ENCODE data around the gene UCN3.

Gene UCN3

DNA sequence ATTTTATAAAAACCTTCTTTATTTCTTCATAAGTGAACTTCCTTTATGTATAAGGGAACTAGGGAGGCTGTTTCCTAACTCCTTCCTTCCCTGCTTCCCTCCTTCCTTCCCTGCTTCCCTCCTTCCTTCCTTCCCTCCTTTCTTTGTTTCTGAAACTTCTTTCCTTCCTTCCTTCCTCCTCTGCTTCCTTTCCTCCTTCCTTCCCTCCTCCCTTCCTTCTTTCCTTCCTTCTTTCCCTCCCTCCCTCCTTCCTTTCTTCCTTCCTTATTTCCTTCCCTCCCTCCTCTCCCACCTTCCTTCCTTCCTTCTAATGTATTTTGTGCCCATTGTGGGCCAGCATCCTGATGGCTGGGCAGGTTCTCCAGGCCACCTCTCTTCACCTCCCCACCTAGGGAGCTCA is 26.8 kb upstream of the UCN3 start:
- Histone ChIP-seq H3K4me3 (no peak overlapping the region), H3K36me3 (ENCODE audit: insufficient read depth, low read length) (no peaks in the 10 kb centered on the region), H3K9ac (ENCODE audit: insufficient read length) (no peak overlapping the region), H3K9me3 (ENCODE audit: low read depth, low read length) (no peaks in the 10 kb centered on the region), H3K27ac (no peak overlapping the region)
- DNase-seq (ENCODE audit: low read depth, low spot score), result no peak
- no peak for TF ChIP-seq FOXP2 (optimal IDR thresholded peaks at IDR 0.05; ENCODE audit: control extremely low read depth, extremely low read length, insufficient read depth)
- TF ChIP-seq EZH2 (IDR thresholded peaks at IDR 0.05), result no peak
- no peak for TF ChIP-seq POLR2AphosphoS5 (IDR thresholded peaks at IDR 0.05; ENCODE audit: borderline replicate concordance, low read depth, low read length)

DNA sequence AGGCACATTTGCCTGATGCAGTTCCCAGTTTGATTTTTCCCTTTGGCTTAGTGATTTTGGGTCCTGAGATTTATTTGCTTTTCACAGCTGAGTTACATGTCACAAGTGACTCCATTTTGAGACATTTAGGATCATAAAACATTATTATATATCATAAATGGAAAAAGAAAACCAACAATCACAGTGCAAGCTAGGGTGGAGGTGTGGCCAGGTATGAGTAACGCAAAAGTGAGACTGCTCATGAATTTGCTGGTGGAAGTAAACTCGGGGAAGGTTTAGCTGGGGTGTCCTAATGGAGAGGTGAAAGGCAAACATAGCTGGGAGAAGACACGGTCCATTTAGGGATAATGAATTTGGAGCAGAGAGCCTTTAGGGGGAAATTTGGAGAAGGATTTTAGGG is 21.7 kb upstream of the UCN3 start:
- Histone ChIP-seq H3K9me3 (ENCODE audit: low read depth, low read length) (no peaks in the 10 kb centered on the region), H3K4me3 (no peak overlapping the region), H3K9ac (ENCODE audit: insufficient read length) (no peak overlapping the region), H3K36me3 (ENCODE audit: insufficient read depth, low read length) (no peaks in the 10 kb centered on the region), H3K27ac (no peak overlapping the region)
- DNase-seq (ENCODE audit: low read depth, low spot score), result no peak
- no peak for TF ChIP-seq POLR2AphosphoS5 (IDR thresholded peaks at IDR 0.05; ENCODE audit: borderline replicate concordance, low read depth, low read length)
- no peak for TF ChIP-seq EZH2 (IDR thresholded peaks at IDR 0.05)
- TF ChIP-seq FOXP2 (optimal IDR thresholded peaks at IDR 0.05; ENCODE audit: control extremely low read depth, extremely low read length, insufficient read depth), result no peak

DNA sequence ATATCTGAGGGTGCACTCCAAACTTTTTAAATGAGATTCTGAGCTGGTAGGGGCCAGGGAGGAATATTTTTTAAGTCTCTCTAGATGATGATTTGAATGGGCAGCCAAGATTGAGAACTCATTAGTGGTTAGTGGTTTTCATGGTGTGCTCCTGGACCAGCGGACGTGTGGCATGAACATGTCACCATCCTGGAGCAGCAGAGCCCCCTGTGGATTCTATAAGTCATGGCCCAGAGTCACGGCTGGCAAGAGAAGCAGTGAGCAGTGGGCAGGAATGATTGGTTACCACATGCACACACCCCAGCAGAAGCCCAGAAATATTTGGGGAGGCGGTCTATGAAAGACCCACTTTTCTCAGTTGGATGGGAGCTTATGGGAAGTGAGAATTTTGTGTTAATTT is 21.2 kb upstream of the UCN3 start:
- no peak for DNase-seq (ENCODE audit: low read depth, low spot score)
- no peak overlapping the region for H3K4me3 ChIP-seq
- H3K36me3 ChIP-seq (ENCODE audit: insufficient read depth, low read length), result no peaks in the 10 kb centered on the region
- TF ChIP-seq FOXP2 (optimal IDR thresholded peaks at IDR 0.05; ENCODE audit: control extremely low read depth, extremely low read length, insufficient read depth) (no peak), EZH2 (IDR thresholded peaks at IDR 0.05) (no peak), POLR2AphosphoS5 (IDR thresholded peaks at IDR 0.05; ENCODE audit: borderline replicate concordance, low read depth, low read length) (no peak)
- H3K9me3 ChIP-seq (ENCODE audit: low read depth, low read length), result no peaks in the 10 kb centered on the region
- no peak overlapping the region for H3K27ac ChIP-seq
- H3K9ac ChIP-seq (ENCODE audit: insufficient read length), result no peak overlapping the region

- Histone ChIP-seq H3K4me3 (no peak overlapping the region), H3K9ac (ENCODE audit: insufficient read length) (no peak overlapping the region), H3K36me3 (ENCODE audit: insufficient read depth, low read length) (no peaks in the 10 kb centered on the region), H3K27ac (no peak overlapping the region), H3K9me3 (ENCODE audit: low read depth, low read length) (no peaks in the 10 kb centered on the region)
- no peak for DNase-seq (ENCODE audit: low read depth, low spot score)
- TF ChIP-seq EZH2 (IDR thresholded peaks at IDR 0.05), result no peak
- TF ChIP-seq FOXP2 (optimal IDR thresholded peaks at IDR 0.05; ENCODE audit: control extremely low read depth, extremely low read length, insufficient read depth), result no peak
These were observed 20.8 kb upstream of the UCN3 start for GRCh38 chr10:5343979-5344378.

GRCh38 chr10:5344746-5345145 is 20.0 kb upstream of the UCN3 start:
- no peaks in the 10 kb centered on the region for H3K36me3 ChIP-seq (ENCODE audit: insufficient read depth, low read length)
- no peak for TF ChIP-seq POLR2AphosphoS5 (IDR thresholded peaks at IDR 0.05; ENCODE audit: borderline replicate concordance, low read depth, low read length)
- TF ChIP-seq EZH2 (IDR thresholded peaks at IDR 0.05), result no peak
- TF ChIP-seq FOXP2 (optimal IDR thresholded peaks at IDR 0.05; ENCODE audit: control extremely low read depth, extremely low read length, insufficient read depth), result no peak
- no peak overlapping the region for H3K4me3 ChIP-seq
- no peak overlapping the region for H3K9ac ChIP-seq (ENCODE audit: insufficient read length)
- DNase-seq (ENCODE audit: low read depth, low spot score), result no peak
- no peaks in the 10 kb centered on the region for H3K9me3 ChIP-seq (ENCODE audit: low read depth, low read length)
- no peak overlapping the region for H3K27ac ChIP-seq

DNA sequence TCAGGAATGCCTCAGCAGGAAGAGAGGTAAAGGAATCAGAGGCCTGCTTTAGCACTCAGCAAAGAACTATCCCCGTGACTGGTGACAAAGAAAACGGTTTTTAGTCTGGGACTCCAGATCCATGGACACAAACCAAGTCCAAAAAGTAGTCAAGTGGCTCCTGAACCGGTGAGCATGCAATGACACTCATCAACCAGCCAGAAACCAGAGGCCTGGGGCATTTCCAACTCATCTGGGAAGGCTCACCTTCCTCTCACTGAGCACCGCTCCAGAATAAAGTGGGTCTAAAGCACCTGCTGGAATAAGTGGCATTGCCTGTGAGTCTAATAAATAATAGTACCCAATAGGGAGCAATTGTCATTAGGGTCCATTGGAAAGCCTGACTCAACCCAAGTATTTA is 17.9 kb upstream of the UCN3 start:
- Histone ChIP-seq H3K9me3 (ENCODE audit: low read depth, low read length) (no peaks in the 10 kb centered on the region), H3K4me3 (no peak overlapping the region), H3K36me3 (ENCODE audit: insufficient read depth, low read length) (no peaks in the 10 kb centered on the region), H3K9ac (ENCODE audit: insufficient read length) (no peak overlapping the region), H3K27ac (no peak overlapping the region)
- DNase-seq (ENCODE audit: low read depth, low spot score), result no peak
- TF ChIP-seq FOXP2 (optimal IDR thresholded peaks at IDR 0.05; ENCODE audit: control extremely low read depth, extremely low read length, insufficient read depth) (no peak), EZH2 (IDR thresholded peaks at IDR 0.05) (no peak), POLR2AphosphoS5 (IDR thresholded peaks at IDR 0.05; ENCODE audit: borderline replicate concordance, low read depth, low read length) (no peak)

DNA sequence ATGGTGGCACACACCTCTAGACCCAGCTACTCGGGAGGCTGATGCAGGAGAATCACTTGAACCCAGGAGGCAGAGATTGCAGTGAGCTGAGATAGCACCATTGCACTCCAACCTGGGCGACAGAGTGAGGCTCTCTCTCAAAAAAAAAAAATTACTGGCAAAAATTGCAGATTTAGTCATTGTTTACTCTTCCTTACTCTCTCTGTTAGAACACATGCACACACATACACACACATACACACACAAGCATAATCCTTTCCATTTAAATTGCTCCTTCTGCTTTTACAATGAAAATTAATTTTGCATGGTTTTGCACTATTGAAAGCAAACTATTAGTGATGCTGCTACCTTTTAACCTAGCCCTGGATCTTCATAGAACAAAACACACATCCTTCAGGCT is 15.4 kb upstream of the UCN3 start:
- no peak overlapping the region for H3K4me3 ChIP-seq
- H3K9ac ChIP-seq (ENCODE audit: insufficient read length), result no peak overlapping the region
- H3K9me3 ChIP-seq (ENCODE audit: low read depth, low read length), result no peaks in the 10 kb centered on the region
- H3K27ac ChIP-seq, result no peak overlapping the region
- DNase-seq (ENCODE audit: low read depth, low spot score), result no peak
- TF ChIP-seq EZH2 (IDR thresholded peaks at IDR 0.05), result no peak
- no peak for TF ChIP-seq POLR2AphosphoS5 (IDR thresholded peaks at IDR 0.05; ENCODE audit: borderline replicate concordance, low read depth, low read length)
- no peaks in the 10 kb centered on the region for H3K36me3 ChIP-seq (ENCODE audit: insufficient read depth, low read length)

DNA sequence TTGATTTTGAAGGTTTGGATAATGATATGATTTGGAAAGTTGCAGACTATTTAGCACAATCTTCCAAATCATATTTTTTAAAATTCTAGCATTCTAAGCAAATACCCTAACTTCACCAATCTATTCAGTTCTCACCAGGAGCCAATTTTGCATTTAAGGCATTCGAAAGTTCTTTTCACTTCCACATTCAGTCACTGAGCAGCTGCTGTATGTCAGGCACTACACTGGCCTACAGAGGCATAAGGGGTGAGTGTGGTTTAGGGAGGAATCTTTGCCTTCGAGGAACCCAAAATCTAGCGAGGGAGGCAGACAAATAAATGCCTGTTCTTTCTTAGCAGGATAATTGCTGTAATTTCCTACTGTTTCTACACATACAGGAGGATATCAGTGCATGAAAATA is 10.7 kb upstream of the UCN3 start:
- H3K36me3 ChIP-seq (ENCODE audit: insufficient read depth, low read length), result no peaks in the 10 kb centered on the region
- DNase-seq (ENCODE audit: low read depth, low spot score), result no peak
- no peak overlapping the region for H3K9ac ChIP-seq (ENCODE audit: insufficient read length)
- TF ChIP-seq EZH2 (IDR thresholded peaks at IDR 0.05) (no peak), POLR2AphosphoS5 (IDR thresholded peaks at IDR 0.05; ENCODE audit: borderline replicate concordance, low read depth, low read length) (no peak), FOXP2 (optimal IDR thresholded peaks at IDR 0.05; ENCODE audit: control extremely low read depth, extremely low read length, insufficient read depth) (no peak)
- no peaks in the 10 kb centered on the region for H3K9me3 ChIP-seq (ENCODE audit: low read depth, low read length)
- H3K27ac ChIP-seq, result no peak overlapping the region
- no peak overlapping the region for H3K4me3 ChIP-seq

GRCh38 chr10:5355594-5356301 is 9.0 kb upstream of the UCN3 start:
- H3K27ac ChIP-seq, result no peak overlapping the region

More at GRCh38 chr10:5355594-5356301, 9.0 kb upstream of the UCN3 start:
- no peak for TF ChIP-seq FOXP2 (optimal IDR thresholded peaks at IDR 0.05; ENCODE audit: control extremely low read depth, extremely low read length, insufficient read depth)
- no peak for TF ChIP-seq POLR2AphosphoS5 (IDR thresholded peaks at IDR 0.05; ENCODE audit: borderline replicate concordance, low read depth, low read length)
- TF ChIP-seq EZH2 (IDR thresholded peaks at IDR 0.05), result no peak
- no peak overlapping the region for H3K4me3 ChIP-seq
- no peak overlapping the region for H3K9ac ChIP-seq (ENCODE audit: insufficient read length)
- no peaks in the 10 kb centered on the region for H3K36me3 ChIP-seq (ENCODE audit: insufficient read depth, low read length)
- no peaks in the 10 kb centered on the region for H3K9me3 ChIP-seq (ENCODE audit: low read depth, low read length)
- no peak for DNase-seq (ENCODE audit: low read depth, low spot score)

Data from SK-N-MC (cell line).